ENCODE measurements around the gene GPR31.

The GPR31 gene

GRCh38 chr6:167134448-167135328 lies 23.1 kb downstream of the GPR31 start:
- no peak for TF ChIP-seq REST (IDR thresholded peaks at IDR 0.05; ENCODE audit: insufficient read depth in 1 of 2, low read depth in 2 of 2, low read length in 2 of 2)

GRCh38 chr6:167130712-167131684 lies 26.8 kb downstream of the GPR31 start:
- TF ChIP-seq FOXP2 (optimal IDR thresholded peaks at IDR 0.05; ENCODE audit: borderline replicate concordance, extremely low read depth, extremely low read length, insufficient read depth) = no peak
- no peak for TF ChIP-seq POLR2AphosphoS5 (IDR thresholded peaks at IDR 0.05; ENCODE audit: low read depth, low read length)
- TF ChIP-seq REST (IDR thresholded peaks at IDR 0.05; ENCODE audit: insufficient read depth in 1 of 2, low read depth in 2 of 2, low read length in 2 of 2) = no peak
- no peak for TF ChIP-seq TAF1 (IDR thresholded peaks at IDR 0.05; ENCODE audit: borderline replicate concordance, insufficient read depth, low read length)
- TF ChIP-seq SIN3A (IDR thresholded peaks at IDR 0.05; ENCODE audit: borderline replicate concordance, insufficient read depth, low read length) = no peak

GRCh38 chr6:167130008-167130677 lies 27.6 kb downstream of the GPR31 start:
- TF ChIP-seq SIN3A (IDR thresholded peaks at IDR 0.05; ENCODE audit: borderline replicate concordance, insufficient read depth, low read length) (no peak), TAF1 (IDR thresholded peaks at IDR 0.05; ENCODE audit: borderline replicate concordance, insufficient read depth, low read length) (no peak), FOXP2 (optimal IDR thresholded peaks at IDR 0.05; ENCODE audit: borderline replicate concordance, extremely low read depth, extremely low read length, insufficient read depth) (no peak), REST (IDR thresholded peaks at IDR 0.05; ENCODE audit: insufficient read depth in 1 of 2, low read depth in 2 of 2, low read length in 2 of 2) (no peak), POLR2AphosphoS5 (IDR thresholded peaks at IDR 0.05; ENCODE audit: low read depth, low read length) (no peak)

- TF ChIP-seq TAF1 (IDR thresholded peaks at IDR 0.05; ENCODE audit: borderline replicate concordance, insufficient read depth, low read length) (no peak), SIN3A (IDR thresholded peaks at IDR 0.05; ENCODE audit: borderline replicate concordance, insufficient read depth, low read length) (no peak), FOXP2 (optimal IDR thresholded peaks at IDR 0.05; ENCODE audit: borderline replicate concordance, extremely low read depth, extremely low read length, insufficient read depth) (no peak), REST (IDR thresholded peaks at IDR 0.05; ENCODE audit: insufficient read depth in 1 of 2, low read depth in 2 of 2, low read length in 2 of 2) (no peak), POLR2AphosphoS5 (IDR thresholded peaks at IDR 0.05; ENCODE audit: low read depth, low read length) (no peak)
Observed at GRCh38 chr6:167129562-167129961, 28.2 kb downstream of the GPR31 start.
